Stimulated activated CD8-positive, alpha-beta memory T cell treated with anti-CD3 and anti-CD28 coated beads, Interleukin-12 subunit alpha, Interleukin-12 subunit beta, amount 100 ng/mL, for 24 hours (primary cell): Measurements from ENCODE around the gene TAF11.
A peak's percentile ranks its signal among the peaks of the same experiment; 100 is the strongest.
"Not testable (repeated sequence)": the region's sequence is repeated elsewhere in the genome, so short reads cannot be mapped to it uniquely, and the experiment has no call there.

Experiments used
- DNase-seq: peaks from one replicate; pipeline ENCODE4 v3.0.0-alpha.2; 2020; ENCODE audit errors: extremely low read depth

TAF11 gene

DNA sequence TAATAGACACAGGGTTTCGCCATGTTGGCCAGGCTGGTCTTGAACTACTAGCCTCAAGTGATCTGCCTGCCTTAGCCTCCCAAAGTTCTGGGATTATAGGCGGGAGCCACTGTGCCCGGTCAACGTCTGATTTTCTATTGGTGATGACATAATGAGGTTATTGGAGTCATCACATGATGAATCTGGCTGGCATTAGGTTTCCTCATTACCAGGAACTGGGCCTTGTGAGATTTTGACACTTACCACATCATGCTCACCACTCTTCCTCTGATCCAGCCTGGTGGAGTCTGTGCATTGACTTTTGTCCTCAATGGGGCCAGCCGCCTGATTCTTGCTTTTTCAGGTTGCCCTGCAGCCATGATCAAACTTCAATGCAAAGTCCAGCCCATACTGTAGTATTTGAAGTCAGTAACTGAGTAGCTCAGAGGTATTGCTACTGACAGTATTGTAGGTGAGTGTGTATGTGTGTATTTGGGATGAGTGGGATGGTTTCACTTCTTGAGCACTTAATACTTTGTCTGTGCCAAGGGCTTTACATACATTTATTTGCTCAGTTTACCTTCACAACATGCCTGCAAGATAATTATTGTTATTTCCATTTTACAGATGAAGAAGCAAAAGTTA lies 17.3 kb upstream of the TAF11 start:
- DNase-seq, result no peak

DNA sequence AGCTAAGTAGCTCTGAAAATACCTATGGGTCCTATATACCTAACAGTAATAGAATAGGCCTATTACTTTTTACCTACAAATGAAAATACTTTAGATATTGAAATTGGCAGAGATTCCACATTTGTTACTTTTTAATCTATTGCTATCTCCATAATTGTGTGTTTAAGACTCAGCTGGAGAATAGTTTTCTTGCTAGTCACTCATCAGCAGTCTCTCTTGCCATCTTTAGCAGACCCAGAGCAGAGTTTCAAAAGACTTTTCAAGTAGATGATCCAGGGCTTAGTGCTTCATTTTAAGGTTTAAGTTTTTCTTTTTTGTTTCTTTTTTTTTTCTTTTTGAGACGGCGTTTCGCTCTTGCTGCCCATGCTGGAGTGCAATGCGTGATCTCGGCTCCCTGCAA lies 14.1 kb upstream of the TAF11 start:
- no peak for DNase-seq

DNA sequence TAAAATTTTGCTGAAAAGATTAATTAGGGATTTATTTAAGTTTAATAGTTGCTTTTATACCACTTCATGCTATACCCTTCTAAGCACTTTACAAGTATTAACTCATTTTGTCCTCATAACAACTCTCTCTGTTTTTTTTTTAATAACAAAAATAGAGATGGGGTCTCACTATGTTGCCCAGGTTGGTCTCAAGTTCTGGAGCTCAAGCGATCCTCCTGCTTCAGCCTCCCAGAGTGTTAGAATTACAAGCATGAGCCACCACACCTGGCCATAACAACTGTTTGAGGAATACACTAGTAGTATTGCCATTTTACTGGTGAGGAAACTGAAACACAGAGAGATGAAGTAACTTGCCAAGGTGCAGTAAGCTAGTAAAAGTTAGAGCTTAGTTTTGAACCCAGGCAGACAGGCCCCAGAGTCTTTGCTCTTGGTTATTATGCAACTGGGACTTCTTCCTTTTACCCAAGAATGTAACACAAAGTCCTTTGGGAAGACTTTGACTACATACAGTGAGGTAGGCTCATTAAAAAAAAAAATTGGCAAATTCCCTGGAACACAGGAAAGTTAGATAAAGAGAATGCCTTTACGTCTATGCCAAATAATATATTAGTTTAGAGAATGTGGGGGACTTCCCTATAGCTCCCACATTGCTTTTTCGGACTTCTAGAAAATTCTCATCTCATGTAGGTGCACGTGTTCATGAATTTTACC lies 12.6 kb upstream of the TAF11 start:
- no peak for DNase-seq

DNA sequence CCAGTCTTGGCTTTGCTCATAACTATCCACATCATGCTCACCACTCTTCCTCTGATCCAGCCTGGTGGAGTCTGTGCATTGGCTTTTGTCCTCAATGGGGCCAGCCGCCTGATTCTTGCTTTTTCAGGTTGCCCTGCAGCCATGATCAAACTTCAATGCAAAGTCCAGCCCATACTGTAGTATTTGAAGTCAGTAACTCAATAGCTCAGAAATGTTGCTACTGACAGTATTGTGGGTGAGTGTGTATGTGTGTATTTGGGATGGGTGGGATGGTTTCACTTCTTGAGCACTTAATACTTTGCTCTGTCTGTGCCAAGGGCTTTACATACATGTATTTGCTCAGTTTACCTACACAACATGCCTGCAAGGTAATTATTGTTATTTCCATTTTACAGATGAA lies 11.9 kb upstream of the TAF11 start:
- DNase-seq, result not testable (repeated sequence)

DNA sequence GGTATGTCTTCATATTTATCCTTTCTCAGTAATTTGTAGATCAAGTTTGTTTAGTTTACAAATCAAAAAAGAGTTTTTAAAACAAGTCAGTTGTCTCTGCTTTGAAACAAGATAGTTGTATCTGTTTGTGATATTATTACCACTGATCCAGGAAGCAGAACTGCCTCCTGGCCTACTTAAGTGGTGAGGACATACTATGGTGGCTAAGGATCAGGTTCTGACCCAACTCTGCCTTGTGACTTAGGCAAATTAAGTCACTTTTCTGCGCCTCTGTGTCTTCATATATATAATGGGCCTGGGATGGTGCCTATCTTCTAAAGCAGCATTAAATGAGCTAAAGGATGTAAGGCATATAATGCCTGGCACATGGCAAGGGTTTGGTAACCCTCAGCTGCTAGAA lies 9.9 kb upstream of the TAF11 start:
- no peak for DNase-seq

DNA sequence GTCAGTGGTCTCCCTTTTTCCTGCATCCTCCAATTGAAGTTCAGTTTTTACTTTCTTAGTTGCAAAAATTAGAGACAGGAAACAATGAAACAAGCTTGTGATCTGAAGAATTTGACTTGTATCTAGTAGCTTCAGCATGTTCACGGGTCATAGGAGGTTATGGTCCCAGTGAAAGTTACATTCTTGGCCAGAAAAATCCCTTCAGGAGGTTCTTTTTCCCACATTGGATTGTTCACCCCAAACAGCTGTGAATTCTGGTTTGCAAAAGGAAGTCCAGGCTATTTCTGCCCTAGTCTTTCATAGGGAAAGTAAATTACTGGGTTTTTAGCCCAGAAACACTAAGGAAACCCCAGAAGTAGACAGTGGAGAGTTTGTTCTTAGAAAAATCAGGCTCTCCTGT lies 9.3 kb upstream of the TAF11 start:
- DNase-seq, result no peak

DNA sequence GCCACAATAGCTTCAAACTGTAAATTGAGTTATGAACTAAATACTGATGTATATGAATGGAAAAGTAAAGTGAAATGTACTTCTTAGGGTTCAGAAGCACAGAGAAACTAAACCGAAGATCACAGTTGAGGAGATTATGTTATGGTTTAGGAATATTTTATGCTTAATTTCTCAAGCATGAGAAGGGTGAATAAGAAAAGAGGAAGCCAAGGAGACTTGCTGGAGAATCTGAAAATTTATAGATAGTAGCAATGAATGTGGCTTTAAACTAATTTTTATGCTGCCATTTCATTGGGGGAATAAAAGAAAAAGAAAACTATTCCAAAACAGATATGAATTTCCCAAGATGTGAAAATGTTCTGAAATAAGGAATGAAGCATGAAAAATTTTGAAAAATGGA lies 6.9 kb upstream of the TAF11 start:
- no peak for DNase-seq

DNA sequence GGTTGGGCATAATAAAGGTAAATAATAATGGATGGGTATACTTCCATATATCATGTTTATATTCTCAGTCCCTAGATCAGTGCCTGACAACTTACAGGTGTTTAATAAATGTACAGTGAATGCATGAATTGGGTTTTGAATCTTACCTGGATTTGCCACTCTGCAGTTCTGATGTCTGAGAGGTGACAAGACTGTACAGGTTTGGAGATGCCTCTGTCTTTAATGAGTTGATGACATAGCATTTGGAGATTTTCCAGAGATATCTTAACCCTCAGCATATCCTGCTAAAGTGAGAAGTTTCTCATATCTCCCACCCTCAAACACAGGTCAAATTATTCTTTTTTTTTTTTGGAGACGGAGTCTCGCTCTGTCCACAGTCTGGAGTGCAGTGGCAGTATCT lies 3.5 kb upstream of the TAF11 start:
- no peak for DNase-seq

DNA sequence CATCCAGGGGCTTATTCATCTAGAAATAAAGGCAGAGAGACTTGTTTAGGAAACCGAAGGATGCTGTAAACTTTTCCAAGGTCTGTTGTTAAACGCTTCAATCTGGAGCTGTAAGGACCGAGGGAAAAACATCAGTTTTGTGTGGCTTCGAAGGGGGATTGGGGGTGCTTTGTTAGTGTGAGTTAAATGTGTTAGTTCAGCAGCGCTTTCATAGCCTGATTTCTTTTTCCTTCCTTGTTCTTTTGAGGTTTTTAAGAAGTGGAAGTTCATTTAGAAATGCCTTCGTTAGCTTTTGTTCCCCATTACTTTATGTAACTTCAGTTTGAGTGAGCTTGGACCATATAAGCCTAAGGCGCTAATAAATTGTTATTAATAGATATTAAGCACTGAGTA lies 2.7 kb upstream of the TAF11 start:
- no peak for DNase-seq

DNA sequence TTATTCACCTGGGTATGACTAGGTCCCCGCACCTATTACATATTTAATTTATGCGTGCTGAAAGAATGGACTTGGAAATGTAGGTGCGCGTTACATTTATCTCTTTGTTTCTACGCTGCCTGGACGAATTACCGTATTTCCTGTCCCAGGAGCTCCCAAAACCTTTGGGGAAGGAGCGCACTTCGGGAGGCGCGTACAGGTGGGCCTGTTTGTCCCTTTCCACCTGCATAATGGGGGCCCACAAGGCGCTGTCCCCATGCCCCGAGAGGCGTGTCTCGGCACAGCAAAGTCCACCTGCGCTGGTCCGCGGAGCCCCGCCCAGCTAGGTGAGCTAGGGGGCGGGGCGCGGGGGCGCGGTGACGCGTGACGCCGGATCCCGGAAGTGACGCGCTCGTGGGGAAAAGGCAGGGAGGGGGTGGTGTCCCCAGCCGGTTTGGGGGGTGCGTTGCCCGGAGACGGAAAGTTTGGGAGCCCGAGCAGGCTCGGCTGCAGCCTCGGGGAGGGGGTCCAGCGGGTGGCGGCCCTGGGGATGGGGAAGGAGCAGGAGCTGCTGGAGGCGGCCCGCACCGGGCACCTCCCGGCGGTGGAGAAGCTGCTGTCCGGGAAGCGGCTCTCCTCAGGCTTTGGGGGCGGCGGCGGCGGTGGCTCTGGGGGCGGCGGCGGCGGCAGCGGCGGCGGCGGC lies 1.2 kb upstream of the TAF11 start, which contains the start of gene ANKS1A:
ANKS1A (plus strand) TSS at position 382 of the 682 bp plus-strand sequence; CDS start at position 530, 148 bp downstream.
- DNase-seq, result peak; percentile 76

DNA sequence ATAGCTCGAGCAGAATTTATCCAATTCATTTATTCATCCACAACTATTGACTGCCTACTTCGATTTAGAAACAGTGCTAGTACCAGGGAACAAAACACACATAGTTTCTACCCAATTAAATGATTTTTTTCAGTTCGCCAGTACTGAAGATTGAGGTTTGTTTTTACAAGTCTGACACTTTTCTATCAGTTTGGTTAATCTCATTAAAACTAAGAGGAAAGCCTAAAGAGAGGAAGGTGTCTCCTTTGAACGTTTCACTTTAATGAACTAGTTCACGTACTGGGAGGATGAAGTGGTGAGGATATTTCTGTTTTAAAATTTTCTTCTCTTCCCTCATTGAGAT lies 643 bp upstream of the TAF11 start:
- no peak for DNase-seq

DNA sequence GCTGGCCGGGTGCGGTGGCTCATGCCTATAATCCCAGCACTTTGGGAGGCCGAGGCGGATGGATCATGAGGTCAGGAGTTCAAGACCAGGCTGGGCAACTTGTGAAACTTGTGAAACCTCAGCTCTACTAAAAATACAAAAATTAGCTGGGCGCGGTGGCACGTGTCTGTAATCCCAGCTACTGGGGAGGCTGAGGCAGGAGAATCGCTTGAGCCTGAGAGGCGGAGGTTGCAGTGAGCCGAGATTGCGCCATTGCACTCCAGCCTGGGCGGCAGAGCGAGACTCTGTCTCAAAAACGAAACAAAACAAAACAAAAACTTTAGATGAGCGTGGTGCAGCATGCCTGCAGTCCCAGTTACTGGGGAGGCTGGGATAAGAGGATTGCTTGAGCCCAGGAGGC lies 2.0 kb downstream of the TAF11 start:
- DNase-seq, result not testable (repeated sequence)

DNA sequence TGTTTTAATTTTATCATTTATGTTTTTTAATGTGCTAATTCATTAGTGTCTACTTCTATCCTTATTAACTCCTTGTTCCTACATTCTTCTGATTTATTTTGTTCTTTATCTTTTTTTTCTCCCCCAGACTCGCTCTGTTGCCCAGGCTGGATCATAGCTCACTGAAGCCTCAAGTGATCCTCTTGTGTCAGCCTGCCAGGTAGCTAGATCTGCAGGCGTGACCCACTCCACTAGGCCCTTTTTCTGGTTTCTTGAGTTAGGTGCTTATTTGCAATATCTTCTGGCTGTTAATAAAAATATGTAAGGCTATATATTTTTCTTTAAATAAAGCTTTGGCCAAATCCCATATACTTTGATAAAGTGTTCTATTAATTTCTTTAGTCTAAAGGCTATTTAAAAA lies 2.8 kb downstream of the TAF11 start:
- no peak for DNase-seq

DNA sequence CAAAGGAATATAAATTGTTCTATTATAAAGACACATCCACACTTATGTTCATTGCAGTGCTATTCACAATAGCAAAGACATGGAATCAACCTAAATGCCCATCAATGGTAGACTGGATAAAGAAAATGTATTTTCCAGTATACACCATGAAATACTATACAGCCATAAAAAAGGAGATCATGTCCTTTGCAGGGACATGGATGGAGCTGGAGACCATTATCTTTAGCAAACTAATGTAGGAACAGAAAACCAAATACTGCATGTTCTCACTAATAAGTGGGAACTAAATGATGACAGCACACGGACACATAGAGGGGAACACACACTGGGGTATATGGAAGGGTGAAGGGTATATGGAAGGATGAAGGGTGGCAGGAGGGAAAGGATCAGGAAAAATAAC lies 3.8 kb downstream of the TAF11 start:
- not testable (repeated sequence) for DNase-seq

DNA sequence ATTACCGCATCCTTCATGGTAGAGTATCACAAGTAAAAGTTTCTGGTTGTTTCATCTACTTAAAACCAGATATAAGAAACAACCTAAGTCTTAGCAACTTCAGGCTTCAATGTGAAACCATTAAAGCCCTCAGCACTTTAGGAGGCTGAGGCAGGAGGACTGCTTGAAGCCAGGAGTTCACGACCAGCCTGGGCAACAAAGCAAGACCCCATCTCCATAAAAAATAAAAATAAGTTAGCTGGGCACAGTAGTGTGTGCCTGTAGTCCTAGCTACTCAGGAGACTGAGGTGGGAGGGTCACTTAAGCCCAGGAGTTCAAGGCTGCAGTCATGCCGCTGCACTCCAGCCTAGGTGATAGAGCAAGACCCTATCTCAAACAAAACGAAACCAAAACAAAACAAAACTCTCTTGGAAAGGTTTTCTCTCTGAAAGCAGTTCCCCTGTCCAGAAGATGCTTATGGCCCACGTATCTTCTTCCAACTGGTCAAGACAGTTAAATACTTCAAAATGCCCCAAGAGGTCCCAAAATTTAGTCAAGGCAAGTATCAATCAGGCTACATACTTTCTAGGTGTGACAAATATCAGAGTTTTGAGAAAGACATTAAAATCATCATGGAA lies 9.9 kb downstream of the TAF11 start:
- DNase-seq, result no peak

DNA sequence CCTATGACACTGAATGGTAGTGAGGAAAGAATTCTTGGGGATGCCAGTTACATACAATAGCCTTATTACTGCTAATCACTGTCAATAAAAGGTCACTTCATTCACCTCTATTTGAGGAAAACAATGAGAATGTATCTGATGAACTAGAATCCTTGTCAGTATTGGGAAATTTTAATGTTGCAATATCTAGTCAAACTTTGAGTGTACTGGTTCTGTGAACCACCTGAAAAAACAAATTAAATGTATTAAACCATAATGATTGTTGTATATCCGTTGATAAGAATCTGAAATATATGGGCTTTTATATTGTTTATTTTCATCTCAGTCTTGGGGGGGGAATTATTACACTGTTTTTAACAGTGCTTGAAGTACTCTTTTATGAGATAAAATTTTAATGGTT lies 10.6 kb downstream of the TAF11 start:
- no peak for DNase-seq

DNA sequence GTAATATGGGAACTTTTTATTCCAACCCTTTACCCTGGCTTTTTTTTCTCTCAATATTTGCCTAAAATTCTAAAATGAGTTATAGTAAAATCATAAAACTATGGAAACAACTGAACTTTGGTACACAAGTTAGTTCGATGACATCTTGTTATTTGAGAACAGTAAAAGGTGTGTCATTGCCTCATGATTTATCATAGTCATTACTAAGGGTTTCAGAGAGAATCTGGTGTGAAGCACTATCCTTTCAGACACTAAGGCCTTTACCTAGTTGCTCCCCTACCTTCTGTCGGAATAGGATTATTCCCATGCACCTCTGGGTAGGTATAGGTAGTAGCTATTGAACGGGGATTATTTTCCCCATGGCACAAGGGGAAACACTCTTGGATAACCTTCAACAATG lies 11.4 kb downstream of the TAF11 start:
- no peak for DNase-seq

DNA sequence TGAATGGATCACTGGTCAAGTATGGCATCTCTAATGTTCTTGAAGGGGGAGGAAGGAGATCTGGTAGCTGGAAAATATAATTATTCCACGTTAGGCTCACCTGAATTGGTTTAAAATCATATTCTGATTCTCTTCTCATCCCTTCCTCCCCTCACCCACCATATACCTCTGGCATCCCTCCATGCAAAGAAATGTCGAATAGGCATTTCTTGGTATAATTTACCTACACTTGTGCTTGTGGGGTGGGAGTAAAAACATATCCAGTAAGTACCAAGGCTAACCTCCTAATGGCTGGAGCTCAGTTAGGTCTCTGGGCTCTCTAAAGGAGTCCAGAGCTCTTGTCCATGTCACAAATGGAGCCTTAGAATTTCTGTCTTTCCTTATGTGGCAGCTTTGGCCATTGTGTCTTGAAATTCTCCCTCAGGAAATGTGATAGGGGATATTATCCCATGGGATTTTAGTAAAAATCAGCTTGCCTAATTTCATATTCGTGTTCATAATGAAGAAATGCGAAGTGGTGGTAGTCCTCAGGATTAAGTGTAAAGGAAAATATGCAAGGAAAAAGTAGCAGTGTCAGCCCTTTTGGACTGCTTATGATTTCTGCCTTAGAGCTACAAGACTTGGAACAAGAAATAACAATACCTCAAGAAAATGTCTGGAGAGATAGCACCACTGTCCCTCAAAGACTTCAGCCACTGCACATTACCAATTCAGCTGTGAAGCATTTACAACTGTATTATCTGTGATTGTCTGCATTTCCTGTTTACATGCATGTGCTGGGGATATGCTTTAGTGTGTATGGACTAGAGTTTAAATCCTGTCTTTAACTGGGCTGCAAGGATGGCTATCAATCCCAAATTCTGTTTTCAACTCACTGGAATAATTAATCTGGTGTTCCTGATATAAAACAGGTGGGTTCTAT lies 12.3 kb downstream of the TAF11 start:
- DNase-seq, result no peak

DNA sequence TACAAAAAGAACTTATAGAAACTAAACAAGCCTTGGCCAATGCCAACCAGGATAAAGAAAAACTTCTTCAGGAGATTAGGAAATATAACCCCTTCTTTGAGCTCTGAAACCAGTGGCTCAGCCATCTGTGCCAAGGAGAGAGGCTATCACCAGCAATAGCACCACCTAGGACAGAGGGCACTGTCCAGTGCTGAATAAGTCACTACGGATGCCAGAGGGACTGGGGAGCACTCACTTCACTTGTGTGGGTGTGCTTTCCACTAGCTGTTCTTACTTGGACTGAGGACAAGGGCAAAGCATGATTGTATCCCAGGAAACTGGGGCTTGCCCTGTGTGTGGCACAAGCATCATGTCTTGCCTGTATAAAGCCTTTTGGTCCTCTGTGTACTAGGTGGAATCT lies 15.5 kb downstream of the TAF11 start:
- DNase-seq, result no peak

DNA sequence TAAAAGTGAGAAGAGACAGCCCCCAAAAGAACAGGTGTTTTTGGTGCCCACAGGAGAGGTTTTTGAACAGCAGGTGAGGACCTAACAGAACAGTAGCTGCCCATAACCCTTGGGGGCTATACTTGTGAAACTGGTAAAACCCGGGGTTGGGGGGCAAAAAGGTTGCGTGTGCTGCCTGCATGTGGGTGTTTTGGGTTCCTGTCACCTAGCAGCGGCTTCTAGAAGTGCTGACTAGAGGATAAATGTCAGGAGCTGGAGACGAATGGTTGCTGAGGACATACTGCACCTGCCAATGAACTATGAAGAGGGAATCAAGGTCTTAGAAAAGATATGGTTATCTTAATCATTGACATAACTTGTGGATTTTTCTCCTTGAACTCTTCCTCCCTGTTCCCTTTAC lies 16.0 kb downstream of the TAF11 start:
- DNase-seq, result no peak

DNA sequence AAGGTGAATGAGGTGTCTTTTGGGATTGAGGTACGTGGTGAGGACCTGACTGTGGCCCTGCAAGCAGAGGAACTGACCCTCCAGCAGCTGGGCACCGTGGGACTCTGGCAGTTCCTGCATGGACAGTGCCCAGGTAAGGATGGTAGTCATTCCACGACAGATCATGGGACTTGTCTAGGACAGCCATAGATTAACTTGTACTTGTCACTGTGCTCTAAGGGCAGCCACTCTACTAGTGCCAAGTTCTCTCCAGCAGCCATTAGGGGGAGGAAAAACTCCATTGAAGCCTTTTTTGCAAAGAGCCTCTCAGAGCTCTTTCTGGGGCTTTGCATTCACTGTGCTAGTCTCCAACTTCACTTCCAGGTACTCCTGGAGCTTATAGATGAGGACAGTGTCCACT lies 20.4 kb downstream of the TAF11 start:
- DNase-seq, result no peak

DNA sequence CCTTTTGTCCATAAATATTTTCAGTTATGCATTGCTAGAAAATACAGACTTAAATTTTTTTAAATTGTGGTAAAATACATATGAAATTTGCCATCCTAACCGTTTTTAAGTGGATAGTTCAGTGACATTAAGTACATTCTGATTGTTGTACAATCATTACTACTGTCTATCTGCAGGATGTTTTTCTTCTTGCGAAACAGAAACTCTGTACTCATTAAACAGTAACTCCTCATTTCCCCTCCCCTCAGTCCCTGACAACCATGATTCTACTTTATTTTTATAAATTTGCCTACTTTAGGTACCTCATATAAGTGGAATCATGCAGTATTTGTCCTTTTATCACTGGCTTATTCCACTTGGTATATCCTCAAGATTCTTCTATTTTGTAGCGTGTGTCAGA lies 21.3 kb downstream of the TAF11 start:
- DNase-seq, result no peak
